ENCODE data around the gene PLA2G2E. TPM values are rescaled to one million over a fixed set of nuclear protein-coding genes. Genes with fewer than 3 reads are reported as not detected.
"Not testable (repeated sequence)": the region's sequence is repeated elsewhere in the genome, so short reads cannot be mapped to it uniquely, and the experiment has no call there.

Gene PLA2G2E
- total RNA-seq, 1 donor from 2014 or later = not detected

DNA sequence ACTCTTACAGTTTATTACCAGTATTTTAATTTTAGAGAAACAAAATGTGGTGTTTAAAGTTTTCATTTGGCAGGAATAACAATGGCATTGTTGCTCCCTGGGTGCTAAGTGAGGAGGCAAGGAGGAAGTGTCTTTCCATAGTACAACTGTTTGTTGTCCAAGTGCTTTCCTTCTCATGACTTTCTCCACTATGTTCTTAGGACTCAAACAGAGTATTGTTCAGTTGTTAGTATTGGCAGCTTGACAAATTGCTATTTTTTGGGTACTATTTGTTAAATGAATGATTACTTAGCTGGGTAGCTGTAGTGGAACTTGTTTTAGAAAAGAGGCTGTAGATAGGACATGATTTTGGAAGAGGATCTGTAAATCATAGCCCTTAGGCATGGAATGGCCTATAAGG is 33.8 kb downstream of the PLA2G2E start:
- H3K27ac ChIP-seq = no peak overlapping the region
- no peak for ATAC-seq

DNA sequence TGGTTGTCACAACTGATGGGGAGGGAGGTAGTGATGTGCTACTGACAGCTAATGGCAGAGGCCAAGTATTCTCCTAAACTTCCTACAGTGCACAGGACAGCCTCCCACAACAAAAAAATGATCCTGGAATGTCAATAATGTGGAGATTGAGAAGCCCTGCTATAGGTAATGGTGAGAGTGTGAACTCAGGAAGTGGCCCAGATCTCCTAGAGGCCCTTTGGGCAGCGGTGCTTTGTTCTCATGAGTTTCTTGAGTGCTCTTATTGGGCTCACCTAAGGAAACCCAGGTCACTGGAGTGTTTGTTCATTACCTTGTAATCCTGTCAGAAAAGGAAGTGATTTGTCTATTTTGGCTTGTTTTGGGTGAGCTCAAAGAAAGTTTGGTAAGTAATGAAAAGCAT is 35.3 kb downstream of the PLA2G2E start:
- peaks cover 23% of the 10 kb centered on the region for H3K4me1 ChIP-seq
- H3K27me3 ChIP-seq = no peaks in the 10 kb centered on the region
- ATAC-seq = peak; percentile 82
- no peak for DNase-seq
- no peaks in the 10 kb centered on the region for H3K9me3 ChIP-seq
- no peak overlapping the region for H3K4me3 ChIP-seq
- peaks cover 21% of the 10 kb centered on the region for H3K36me3 ChIP-seq
- intact Hi-C loops (cut with DNase I) = no loop called here
- TF ChIP-seq, protein P1, sequence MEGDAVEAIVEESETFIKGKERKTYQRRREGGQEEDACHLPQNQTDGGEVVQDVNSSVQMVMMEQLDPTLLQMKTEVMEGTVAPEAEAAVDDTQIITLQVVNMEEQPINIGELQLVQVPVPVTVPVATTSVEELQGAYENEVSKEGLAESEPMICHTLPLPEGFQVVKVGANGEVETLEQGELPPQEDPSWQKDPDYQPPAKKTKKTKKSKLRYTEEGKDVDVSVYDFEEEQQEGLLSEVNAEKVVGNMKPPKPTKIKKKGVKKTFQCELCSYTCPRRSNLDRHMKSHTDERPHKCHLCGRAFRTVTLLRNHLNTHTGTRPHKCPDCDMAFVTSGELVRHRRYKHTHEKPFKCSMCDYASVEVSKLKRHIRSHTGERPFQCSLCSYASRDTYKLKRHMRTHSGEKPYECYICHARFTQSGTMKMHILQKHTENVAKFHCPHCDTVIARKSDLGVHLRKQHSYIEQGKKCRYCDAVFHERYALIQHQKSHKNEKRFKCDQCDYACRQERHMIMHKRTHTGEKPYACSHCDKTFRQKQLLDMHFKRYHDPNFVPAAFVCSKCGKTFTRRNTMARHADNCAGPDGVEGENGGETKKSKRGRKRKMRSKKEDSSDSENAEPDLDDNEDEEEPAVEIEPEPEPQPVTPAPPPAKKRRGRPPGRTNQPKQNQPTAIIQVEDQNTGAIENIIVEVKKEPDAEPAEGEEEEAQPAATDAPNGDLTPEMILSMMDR (IDR thresholded peaks at IDR 0.05) = no peak
- no peak overlapping the region for H3K27ac ChIP-seq

More for the DNA sequence above, 33.8 kb downstream of the PLA2G2E start:
- peaks cover 7% of the 10 kb centered on the region for H3K4me1 ChIP-seq
- TF ChIP-seq, protein P1 (IDR thresholded peaks at IDR 0.05) = no peak
- intact Hi-C loops (cut with DNase I) = no loop called here
- H3K36me3 ChIP-seq = peaks cover 36% of the 10 kb centered on the region
- H3K4me3 ChIP-seq = no peak overlapping the region
- no peak for DNase-seq
- no peaks in the 10 kb centered on the region for H3K9me3 ChIP-seq
- H3K27me3 ChIP-seq = no peaks in the 10 kb centered on the region

DNA sequence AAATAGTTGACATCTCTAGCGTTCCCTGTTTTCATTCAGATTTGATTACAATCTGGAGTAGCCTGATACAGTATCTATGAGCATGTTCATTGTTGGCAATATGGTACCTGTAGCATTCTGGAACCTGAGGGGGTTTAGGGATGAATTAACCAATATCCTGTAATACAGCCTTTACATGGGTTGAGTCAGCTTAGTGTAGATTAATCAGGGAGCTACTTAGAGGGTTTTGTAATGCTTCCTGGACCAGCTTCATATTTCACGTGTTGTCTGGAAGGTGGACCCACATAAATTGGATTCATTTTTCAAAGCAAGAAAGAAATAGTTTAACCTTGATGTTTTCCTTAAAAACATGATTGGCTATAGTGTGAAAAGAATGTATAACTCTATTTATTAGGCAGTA is 37.6 kb downstream of the PLA2G2E start:
- ATAC-seq (no peak), DNase-seq (no peak)
- intact Hi-C loops (cut with DNase I) = no loop called here
- TF ChIP-seq, protein P1 (IDR thresholded peaks at IDR 0.05) = no peak
- H3K9me3 ChIP-seq = no peaks in the 10 kb centered on the region
- H3K27me3 ChIP-seq = no peaks in the 10 kb centered on the region
- H3K4me1 ChIP-seq = peaks cover 25% of the 10 kb centered on the region
- H3K27ac ChIP-seq = no peak overlapping the region
- no peak overlapping the region for H3K4me3 ChIP-seq
- no peaks in the 10 kb centered on the region for H3K36me3 ChIP-seq

DNA sequence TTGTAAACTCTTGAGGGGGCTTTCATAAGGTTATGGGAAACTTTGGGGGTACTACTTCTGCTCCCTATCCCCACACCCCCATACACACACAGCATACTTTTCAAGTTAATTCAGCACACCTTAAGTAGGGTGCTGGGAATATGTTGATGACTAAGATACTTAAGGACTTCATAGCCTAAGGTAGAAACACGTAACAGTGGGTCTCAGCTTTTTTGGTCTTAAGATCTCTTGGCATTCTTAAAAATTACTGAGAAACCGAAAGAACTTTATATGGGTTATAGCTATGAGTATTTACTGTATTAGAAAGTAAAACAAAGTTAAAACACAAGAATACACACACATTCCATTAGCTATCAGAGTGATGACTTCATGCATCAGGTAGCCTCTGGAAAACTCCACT is 39.1 kb downstream of the PLA2G2E start:
- Histone ChIP-seq H3K4me1 (peaks cover 25% of the 10 kb centered on the region), H3K4me3 (no peak overlapping the region), H3K9me3 (no peaks in the 10 kb centered on the region), H3K27me3 (no peaks in the 10 kb centered on the region), H3K27ac (no peak overlapping the region), H3K36me3 (no peaks in the 10 kb centered on the region)
- no peak for DNase-seq
- TF ChIP-seq, protein P1 (IDR thresholded peaks at IDR 0.05) = no peak
- intact Hi-C loops (cut with DNase I) = no loop called here
- no peak for ATAC-seq

DNA sequence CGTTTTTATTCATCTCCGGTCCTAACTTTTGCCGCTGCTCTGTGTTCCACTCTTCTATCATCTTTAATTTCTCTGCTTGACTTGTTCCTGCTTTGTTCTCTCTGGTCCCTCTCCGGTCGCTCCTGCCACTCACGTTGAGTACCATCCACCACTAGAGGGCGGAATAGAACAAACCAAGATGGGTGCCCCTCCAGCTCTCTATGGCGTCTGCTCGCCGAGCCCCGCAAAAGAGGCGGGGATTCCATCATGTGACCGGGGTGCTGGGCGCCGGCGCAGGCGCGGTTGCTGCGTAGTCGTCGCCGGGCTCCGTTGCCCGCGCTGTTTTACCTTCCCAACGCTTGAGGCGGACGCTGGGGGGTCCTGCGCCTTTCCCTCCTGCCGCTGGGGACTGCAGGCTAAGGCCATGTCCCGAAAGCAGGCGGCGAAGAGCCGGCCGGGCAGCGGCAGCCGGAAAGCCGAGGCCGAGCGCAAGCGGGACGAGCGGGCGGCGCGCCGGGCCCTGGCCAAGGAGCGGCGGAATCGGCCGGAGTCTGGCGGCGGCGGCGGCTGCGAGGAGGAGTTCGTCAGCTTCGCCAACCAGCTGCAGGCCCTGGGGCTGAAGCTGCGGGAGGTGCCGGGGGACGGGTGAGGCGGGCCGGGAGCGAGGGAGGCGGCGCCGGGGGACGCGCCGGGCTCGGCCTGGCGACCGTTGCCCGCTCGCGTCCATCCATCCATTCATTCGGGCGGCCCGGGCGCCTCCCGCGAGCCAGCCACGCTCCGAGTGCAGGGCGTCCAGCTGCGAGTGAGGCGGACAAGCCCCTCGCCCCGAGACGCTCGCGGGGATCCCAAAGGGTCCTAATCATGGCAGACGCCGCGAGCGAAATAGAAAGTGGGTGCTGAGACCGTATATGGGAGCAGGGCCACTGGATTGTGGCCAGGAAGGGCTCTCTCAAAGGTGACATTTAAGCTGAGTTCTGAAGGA is 41.0 kb downstream of the PLA2G2E start, which contains the start of gene OTUD3:
TSS of gene OTUD3 (plus strand) at position 285 of the 961 bp plus-strand sequence. CDS start at position 404, 119 bp downstream.
- Histone ChIP-seq H3K4me1 (peaks cover 25% of the 10 kb centered on the region), H3K4me3 (peak within 1 kb of the TSS; percentile 81), H3K27me3 (no peaks in the 10 kb centered on the region), H3K36me3 (no peaks in the 10 kb centered on the region), H3K27ac (peak within 1 kb of the TSS; percentile 91), H3K9me3 (no peaks in the 10 kb centered on the region)
- TF ChIP-seq, protein P1 (IDR thresholded peaks at IDR 0.05) = peak; percentile 89
- intact Hi-C loops (cut with DNase I) = no loop called here
- DNase-seq = peak; percentile 97
- ATAC-seq = peak; percentile 99

DNA sequence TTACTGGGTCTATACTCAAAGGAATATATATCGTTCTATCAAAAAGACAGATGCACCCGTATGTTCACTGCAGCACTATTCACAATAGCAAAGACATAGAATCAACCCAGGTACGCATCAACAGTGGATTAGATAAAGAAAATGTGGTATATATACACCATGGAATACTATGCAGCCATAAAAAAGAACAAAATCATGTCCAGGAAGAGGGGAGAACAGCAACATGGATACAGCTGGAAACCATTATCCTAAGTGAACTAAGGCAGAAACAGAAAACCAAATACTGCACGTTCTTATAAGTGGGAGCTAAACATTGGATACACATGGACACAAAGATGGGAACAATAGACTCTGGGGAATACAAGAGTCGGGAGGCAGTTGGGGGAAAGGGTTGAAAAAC is 42.6 kb downstream of the PLA2G2E start:
- ATAC-seq; H3K9me3 ChIP-seq; H3K4me3 ChIP-seq; H3K36me3 ChIP-seq; H3K27me3 ChIP-seq; DNase-seq; H3K27ac ChIP-seq; intact Hi-C loops (cut with DNase I): not testable (repeated sequence)
- H3K4me1 ChIP-seq = peaks cover 25% of the 10 kb centered on the region
